Esophagus squamous epithelium (tissue), 5 donors: ENCODE data around the gene AREL1. TPM values are rescaled to one million over a fixed set of nuclear protein-coding genes. Genes with fewer than 3 reads are reported as not detected.

ENCODE experiments used
- DNase-seq: peaks from one replicate; lab custom pipeline; 2025; lab: John Stamatoyannopoulos, UW
- H3K27ac ChIP-seq, 4 donors: fragments of 200-600 bp; sonication (generic); one replicate each; pipeline ENCODE4 v1.5.1; 2016 to 2019; ENCODE audit warnings: mild to moderate bottlenecking in 1 of 4
- H3K27me3 ChIP-seq, 4 donors: fragments of 200-600 bp; sonication (generic); 1 replicate in 3 of 4; 2 replicates in 1 of 4; pipeline versions ENCODE4 v1.5.1 to v1.6.0; 2017 to 2021; ENCODE audit warnings: antibody characterized with exemption in 1 of 4
- H3K36me3 ChIP-seq, 3 donors: fragments of 200-600 bp; sonication (generic); one replicate each; pipeline ENCODE4 v1.5.1; 2016 to 2019
- H3K4me1 ChIP-seq, 3 donors: fragments of 200-600 bp; sonication (generic); one replicate each; pipeline ENCODE4 v1.5.1; 2017 to 2019
- H3K4me3 ChIP-seq, 4 donors: fragments of 200-600 bp; sonication (generic); 1 replicate in 3 of 4; 2 replicates in 1 of 4; pipeline ENCODE4 v1.5.1; 2016 to 2019; ENCODE audit warnings: mild to moderate bottlenecking in 2 of 4, moderate library complexity in 1 of 4
- H3K9me3 ChIP-seq, 3 donors: fragments of 200-600 bp; sonication (generic); one replicate each; pipeline ENCODE4 v1.5.1; 2016 to 2019
- POLR2A ChIP-seq, 4 donors: fragments of 450-650 bp; IDR thresholded peaks; one replicate each; pipeline ENCODE4 v1.6.1; 2017; ENCODE audit warnings: antibody characterized with exemption in 4 of 4, mild to moderate bottlenecking in 4 of 4, moderate library complexity in 3 of 4
- WGBS, 2 donors: methylation state at CpG; one replicate each; pipeline ENCODE4 v1.1.5; 2018; 5-methylcytosine and 5-hydroxymethylcytosine counted together
- intact Hi-C: fragments of 100-400 bp; cut with DNase I; formaldehyde crosslinking; loops from one replicate; pipeline ENCODE4 v1.15.0; 2022
- total RNA-seq, 4 donors: library from RNA; depleted of rRNA; stranded (reverse); fragments of >200 nt; gene quantifications; one replicate each; pipeline ENCODE4 v1.1.0, GENCODE V29; 2016
- TF ChIP-seq, protein P1 (sequence below), 6 experiments: fragments of 450-650 bp in 4 of 6; fragments of 200-600 bp in 2 of 6; sonication (generic) in 2 of 6; IDR thresholded peaks; one replicate each; pipeline ENCODE4 v1.5.1; 2016 to 2019; ENCODE audit warnings: antibody characterized with exemption in 6 of 6, mild to moderate bottlenecking in 4 of 6, moderate library complexity in 4 of 6
- donor health status: DM: yes; HTN: yes; CAD: no.

AREL1 gene
- total RNA-seq, 4 donors from 2014 or later: 17.0 to 21.6 (median 19.8) TPM

DNA sequence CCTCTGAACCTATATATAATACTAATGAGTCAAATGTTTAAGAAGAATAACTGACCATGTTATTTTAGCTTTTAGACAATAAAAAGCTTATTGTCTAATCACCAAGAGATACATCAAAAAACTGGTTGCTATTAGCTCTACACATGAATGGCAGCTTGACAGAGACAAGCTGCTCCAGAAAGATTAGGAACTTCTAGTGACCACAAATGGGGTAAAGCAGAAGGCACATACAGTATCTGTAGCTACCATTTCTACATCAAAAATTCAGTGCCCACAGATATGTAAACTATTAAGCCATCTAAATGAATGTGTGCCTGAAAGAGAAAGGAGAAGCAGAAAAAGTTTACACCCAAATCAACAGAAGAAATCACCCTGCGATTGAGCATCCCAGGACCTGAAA lies 2.4 kb downstream of the AREL1 start:
- Histone ChIP-seq H3K27ac (no peak overlapping the region), H3K36me3 (peaks cover 0 to 9% (median 0%) of the 10 kb centered on the region in 3 donors), H3K27me3 (no peaks in the 10 kb centered on the region), H3K4me3 (no peak overlapping the region), H3K4me1 (peaks cover 11 to 46% (median 19%) of the 10 kb centered on the region in 3 donors), H3K9me3 (no peaks in the 10 kb centered on the region)
- TF ChIP-seq, protein P1, sequence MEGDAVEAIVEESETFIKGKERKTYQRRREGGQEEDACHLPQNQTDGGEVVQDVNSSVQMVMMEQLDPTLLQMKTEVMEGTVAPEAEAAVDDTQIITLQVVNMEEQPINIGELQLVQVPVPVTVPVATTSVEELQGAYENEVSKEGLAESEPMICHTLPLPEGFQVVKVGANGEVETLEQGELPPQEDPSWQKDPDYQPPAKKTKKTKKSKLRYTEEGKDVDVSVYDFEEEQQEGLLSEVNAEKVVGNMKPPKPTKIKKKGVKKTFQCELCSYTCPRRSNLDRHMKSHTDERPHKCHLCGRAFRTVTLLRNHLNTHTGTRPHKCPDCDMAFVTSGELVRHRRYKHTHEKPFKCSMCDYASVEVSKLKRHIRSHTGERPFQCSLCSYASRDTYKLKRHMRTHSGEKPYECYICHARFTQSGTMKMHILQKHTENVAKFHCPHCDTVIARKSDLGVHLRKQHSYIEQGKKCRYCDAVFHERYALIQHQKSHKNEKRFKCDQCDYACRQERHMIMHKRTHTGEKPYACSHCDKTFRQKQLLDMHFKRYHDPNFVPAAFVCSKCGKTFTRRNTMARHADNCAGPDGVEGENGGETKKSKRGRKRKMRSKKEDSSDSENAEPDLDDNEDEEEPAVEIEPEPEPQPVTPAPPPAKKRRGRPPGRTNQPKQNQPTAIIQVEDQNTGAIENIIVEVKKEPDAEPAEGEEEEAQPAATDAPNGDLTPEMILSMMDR (IDR thresholded peaks at IDR 0.05): no peak
- no peak for TF ChIP-seq POLR2A (IDR thresholded peaks at IDR 0.05)
- WGBS, 2 donors: 95 to 100% methylated on average over 1 of the region's 1 CpG
- DNase-seq: no peak
- intact Hi-C loops: no loop called here

GRCh38 chr14:74705613-74706500 lies 7.0 kb downstream of the AREL1 start:
- no peak for TF ChIP-seq POLR2A (IDR thresholded peaks at IDR 0.05)
- TF ChIP-seq, protein P1 (IDR thresholded peaks at IDR 0.05): no peak
- Histone ChIP-seq H3K9me3 (peaks cover 0 to 10% (median 0%) of the 10 kb centered on the region in 3 donors), H3K27ac (no peak overlapping the region), H3K4me1 (peaks cover 0 to 20% (median 3%) of the 10 kb centered on the region in 3 donors), H3K36me3 (peaks cover 0 to 7% (median 0%) of the 10 kb centered on the region in 3 donors), H3K27me3 (no peaks in the 10 kb centered on the region), H3K4me3 (no peak overlapping the region)
- WGBS, 2 donors: 73 to 80% methylated on average over 5 of the region's 5 CpGs
- DNase-seq: no peak
- intact Hi-C loops: no loop called here

- TF ChIP-seq, protein P1 (IDR thresholded peaks at IDR 0.05): no peak
- TF ChIP-seq POLR2A (IDR thresholded peaks at IDR 0.05): no peak
- Histone ChIP-seq H3K27me3 (no peaks in the 10 kb centered on the region), H3K4me3 (no peak overlapping the region), H3K4me1 (peaks cover 0 to 9% (median 0%) of the 10 kb centered on the region in 3 donors), H3K27ac (no peak overlapping the region), H3K36me3 (peaks cover 0 to 7% (median 0%) of the 10 kb centered on the region in 3 donors), H3K9me3 (peaks cover 0 to 10% (median 0%) of the 10 kb centered on the region in 3 donors)
- WGBS, 2 donors: 62 to 72% methylated on average over 2 of the region's 2 CpGs
- intact Hi-C loops: no loop called here
- no peak for DNase-seq
These were observed 8.2 kb downstream of the AREL1 start for GRCh38 chr14:74704656-74705055.

- TF ChIP-seq, protein P1 (IDR thresholded peaks at IDR 0.05): no peak
- no peak for TF ChIP-seq POLR2A (IDR thresholded peaks at IDR 0.05)
- Histone ChIP-seq H3K9me3 (peaks cover 0 to 10% (median 0%) of the 10 kb centered on the region in 3 donors), H3K4me1 (peaks cover 0 to 19% (median 3%) of the 10 kb centered on the region in 3 donors), H3K27ac (no peak overlapping the region), H3K27me3 (no peaks in the 10 kb centered on the region), H3K36me3 (peaks cover 0 to 13% (median 0%) of the 10 kb centered on the region in 3 donors), H3K4me3 (no peak overlapping the region)
- DNase-seq: no peak
- intact Hi-C loops: no loop called here
- WGBS, 2 donors: 72 to 95% methylated on average over 3 of the region's 3 CpGs
These were observed 9.8 kb downstream of the AREL1 start for GRCh38 chr14:74703043-74703442.

- Histone ChIP-seq H3K4me1 (peaks cover 0 to 19% (median 3%) of the 10 kb centered on the region in 3 donors), H3K27me3 (no peaks in the 10 kb centered on the region), H3K36me3 (peaks cover 0 to 15% (median 0%) of the 10 kb centered on the region in 3 donors), H3K9me3 (peaks cover 0 to 10% (median 0%) of the 10 kb centered on the region in 3 donors), H3K4me3 (no peak overlapping the region), H3K27ac (no peak overlapping the region)
- TF ChIP-seq, protein P1 (IDR thresholded peaks at IDR 0.05): no peak
- no peak for TF ChIP-seq POLR2A (IDR thresholded peaks at IDR 0.05)
- WGBS, 2 donors: 100% methylated on average over 2 of the region's 2 CpGs
- DNase-seq: no peak
- intact Hi-C loops: no loop called here
These were observed 10.6 kb downstream of the AREL1 start for GRCh38 chr14:74702293-74702692.
